Trophoblast cell (in vitro differentiated cells and primary cell): Measurements from ENCODE around the gene BIRC7.
A peak's percentile ranks its signal among the peaks of the same experiment; 100 is the strongest.

ENCODE experiments used
- DNase-seq, 2 donors: peaks; one replicate each; pipeline ENCODE4 v3.0.0-alpha.2; 2016
- H2AFZ ChIP-seq: 2 replicates; pipeline ENCODE4 v1.6.1; 2013; ENCODE audit warnings: low read length, moderate library complexity, mild to moderate bottlenecking; ENCODE audit not compliant: insufficient read depth, poor library complexity
- H2AK5ac ChIP-seq: 2 replicates; pipeline ENCODE4 v1.6.1; 2013; ENCODE audit warnings: mild to moderate bottlenecking, low read length
- H2BK120ac ChIP-seq: 2 replicates; pipeline ENCODE4 v1.6.1; 2013; ENCODE audit warnings: low read length, mild to moderate bottlenecking, moderate library complexity; ENCODE audit not compliant: insufficient read depth, poor library complexity
- H2BK12ac ChIP-seq: 2 replicates; pipeline ENCODE4 v1.6.1; 2013; ENCODE audit warnings: mild to moderate bottlenecking, low read length, moderate library complexity
- H2BK5ac ChIP-seq: 2 replicates; pipeline ENCODE4 v1.6.1; 2013; ENCODE audit warnings: low read length, low read depth, moderate library complexity, mild to moderate bottlenecking; ENCODE audit not compliant: poor library complexity
- H3K14ac ChIP-seq: 2 replicates; pipeline ENCODE4 v1.6.1; 2013; ENCODE audit warnings: mild to moderate bottlenecking, low read length
- H3K18ac ChIP-seq: 2 replicates; pipeline ENCODE4 v1.6.1; 2013; ENCODE audit warnings: mild to moderate bottlenecking, low read length
- H3K23ac ChIP-seq: 2 replicates; pipeline ENCODE4 v1.6.1; 2013; ENCODE audit warnings: low read length
- H3K27ac ChIP-seq: 2 replicates; pipeline ENCODE4 v1.5.1; 2013; ENCODE audit warnings: low read depth, mild to moderate bottlenecking, inconsistent platforms, low read length, moderate library complexity
- H3K27me3 ChIP-seq: 2 replicates; pipeline ENCODE4 v1.6.1; 2013; ENCODE audit warnings: inconsistent platforms, mild to moderate bottlenecking, low read length, moderate library complexity; ENCODE audit not compliant: insufficient read depth
- H3K36me3 ChIP-seq, 2 experiments: 1 replicate in 1 of 2; 2 replicates in 1 of 2; pipeline ENCODE4 v1.6.1; 2013; ENCODE audit warnings: low read length in 2 of 2, mild to moderate bottlenecking in 2 of 2, moderate library complexity in 1 of 2; ENCODE audit not compliant: insufficient read depth in 2 of 2, control insufficient read depth in 1 of 2
- H3K4ac ChIP-seq: 2 replicates; pipeline ENCODE4 v1.6.1; 2013; ENCODE audit warnings: low read depth, mild to moderate bottlenecking, low read length, moderate library complexity
- H3K4me1 ChIP-seq, 2 experiments: 1 replicate in 1 of 2; 2 replicates in 1 of 2; pipeline ENCODE4 v1.6.1; 2013; ENCODE audit warnings: low read length in 2 of 2, mild to moderate bottlenecking in 2 of 2, moderate library complexity in 1 of 2; ENCODE audit not compliant: insufficient read depth in 2 of 2, control insufficient read depth in 1 of 2
- H3K4me2 ChIP-seq: 2 replicates; pipeline ENCODE4 v1.6.1; 2013; ENCODE audit warnings: inconsistent platforms, mild to moderate bottlenecking, low read length, moderate library complexity
- H3K4me3 ChIP-seq: 2 replicates; pipeline ENCODE4 v1.5.1; 2013; ENCODE audit warnings: mild to moderate bottlenecking, low read depth, low read length, inconsistent platforms
- H3K79me1 ChIP-seq: one replicate; pipeline ENCODE4 v1.6.1; 2013; ENCODE audit warnings: low read length
- H3K79me2 ChIP-seq: 2 replicates; pipeline ENCODE4 v1.6.1; 2013; ENCODE audit warnings: low read length, mild to moderate bottlenecking; ENCODE audit not compliant: control insufficient read depth, insufficient read depth, poor library complexity
- H3K9ac ChIP-seq: 2 replicates; pipeline ENCODE4 v1.6.1; 2013; ENCODE audit warnings: mild to moderate bottlenecking, low read length
- H3K9me3 ChIP-seq: 2 replicates; pipeline ENCODE4 v1.6.1; 2013; ENCODE audit warnings: low read depth, mild to moderate bottlenecking, control low read depth, inconsistent platforms, low read length; ENCODE audit not compliant: insufficient read depth
- H4K12ac ChIP-seq: 2 replicates; pipeline ENCODE4 v1.6.1; 2013; ENCODE audit warnings: low read depth, mild to moderate bottlenecking, low read length, moderate library complexity
- H4K8ac ChIP-seq: 2 replicates; pipeline ENCODE4 v1.6.1; 2013; ENCODE audit warnings: low read depth, mild to moderate bottlenecking, low read length, moderate library complexity
- H4K91ac ChIP-seq: one replicate; pipeline ENCODE4 v1.6.1; 2013; ENCODE audit warnings: low read depth, mild to moderate bottlenecking, low read length, moderate library complexity
- WGBS: extraction: QIAGEN DNeasy Blood & Tissue Kit; methylation state at CpG from one replicate; pipeline ENCODE4 v1.1.7; 2013; ENCODE audit warnings: missing lambda C conversion rate; ENCODE audit not compliant: insufficient read length, insufficient coverage; ENCODE audit errors: extremely low coverage; 5-methylcytosine and 5-hydroxymethylcytosine counted together

BIRC7 gene

DNA sequence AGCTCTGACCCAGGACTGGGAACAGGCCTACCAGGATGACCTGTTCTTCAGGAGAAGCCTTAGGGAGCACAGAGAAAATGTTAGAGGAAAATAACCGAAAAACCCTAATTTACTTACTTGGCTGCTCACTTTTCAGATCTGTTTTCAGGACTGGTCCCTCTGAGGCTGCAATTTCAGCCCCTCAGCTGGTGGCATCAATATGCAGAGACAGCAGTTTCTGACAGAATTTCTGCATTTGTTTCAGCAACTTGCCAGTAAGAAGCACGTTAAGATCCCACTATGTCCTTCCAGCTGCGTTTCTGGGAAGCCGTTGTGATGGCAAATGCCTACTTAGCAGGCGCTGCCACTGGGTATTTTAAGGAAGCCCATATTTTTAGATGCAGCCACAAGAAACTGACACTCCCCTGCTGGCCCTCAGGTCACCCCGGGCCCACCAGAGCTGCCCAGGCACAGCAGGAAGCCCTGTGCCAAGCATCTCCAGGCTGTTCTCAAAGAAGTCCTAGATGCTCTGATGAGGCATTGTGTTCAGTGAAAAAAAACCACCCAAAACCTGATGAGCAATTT, 27.3 kb upstream of the BIRC7 start:
- no peak overlapping the region for H2AK5ac ChIP-seq
- H3K18ac ChIP-seq, result no peak overlapping the region
- H3K4me3 ChIP-seq, result no peak overlapping the region
- DNase-seq, result no peak
- no peaks in the 10 kb centered on the region for H3K27me3 ChIP-seq
- no peak overlapping the region for H2BK12ac ChIP-seq
- H2AFZ ChIP-seq, result no peak overlapping the region
- no peak overlapping the region for H3K14ac ChIP-seq
- peaks cover 2% of the 10 kb centered on the region for H3K79me1 ChIP-seq
- no peak overlapping the region for H4K91ac ChIP-seq
- H3K36me3 ChIP-seq, result peaks cover 83 to 84% of the 10 kb centered on the region in 2 experiments
- H4K12ac ChIP-seq, result no peak overlapping the region
- H3K79me2 ChIP-seq, result peaks cover 53% of the 10 kb centered on the region
- peaks cover 17 to 19% of the 10 kb centered on the region in 2 experiments for H3K4me1 ChIP-seq
- no peak overlapping the region for H3K4me2 ChIP-seq
- H2BK120ac ChIP-seq, result no peak overlapping the region
- no peaks in the 10 kb centered on the region for H3K9me3 ChIP-seq
- no peak overlapping the region for H3K27ac ChIP-seq
- no peak overlapping the region for H3K23ac ChIP-seq
- no peak overlapping the region for H2BK5ac ChIP-seq
- peak overlapping the region; percentile 57 for H3K4ac ChIP-seq
- no peak overlapping the region for H4K8ac ChIP-seq
- no CpG with 5 or more reads among the region's 6 CpGs for WGBS
- no peak overlapping the region for H3K9ac ChIP-seq

- Histone ChIP-seq H2AK5ac (no peak overlapping the region), H3K79me1 (peaks cover 10% of the 10 kb centered on the region), H3K9ac (no peak overlapping the region), H3K4me2 (no peak overlapping the region), H3K4me3 (no peak overlapping the region), H4K8ac (no peak overlapping the region), H2AFZ (no peak overlapping the region), H3K14ac (no peak overlapping the region), H3K18ac (no peak overlapping the region), H3K23ac (no peak overlapping the region), H2BK120ac (no peak overlapping the region), H3K27ac (no peak overlapping the region), H3K27me3 (no peaks in the 10 kb centered on the region), H4K12ac (no peak overlapping the region), H2BK5ac (no peak overlapping the region), H2BK12ac (no peak overlapping the region), H3K9me3 (no peaks in the 10 kb centered on the region), H4K91ac (no peak overlapping the region), H3K4me1 (peaks cover 18 to 25% of the 10 kb centered on the region in 2 experiments), H3K4ac (peak overlapping the region; percentile 9), H3K79me2 (peaks cover 56% of the 10 kb centered on the region), H3K36me3 (peaks cover 67 to 76% of the 10 kb centered on the region in 2 experiments)
- DNase-seq, result no peak
- WGBS, result no CpG with 5 or more reads among the region's 11 CpGs
Measured at GRCh38 chr20:63210011-63210605, 25.6 kb upstream of the BIRC7 start.

DNA sequence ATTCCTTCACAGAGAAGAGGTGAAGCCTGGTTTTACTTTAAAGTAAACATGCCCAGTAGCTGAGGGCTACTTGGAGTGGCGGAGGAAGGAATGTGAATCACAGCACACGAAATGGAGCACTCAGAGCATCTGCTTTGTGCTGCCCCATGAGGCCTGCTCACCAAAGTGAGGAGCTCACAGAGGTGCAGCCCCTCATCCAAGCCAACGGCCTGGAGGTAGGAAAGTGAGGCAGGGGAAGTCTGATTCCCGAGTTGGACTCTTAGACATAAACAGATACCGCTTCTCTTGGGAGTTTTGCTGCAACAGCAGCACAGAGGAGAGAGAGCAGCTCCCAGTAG, 23.3 kb upstream of the BIRC7 start:
- H3K9me3 ChIP-seq, result no peaks in the 10 kb centered on the region
- H2AFZ ChIP-seq, result no peak overlapping the region
- no CpG with 5 or more reads among the region's 5 CpGs for WGBS

DNA sequence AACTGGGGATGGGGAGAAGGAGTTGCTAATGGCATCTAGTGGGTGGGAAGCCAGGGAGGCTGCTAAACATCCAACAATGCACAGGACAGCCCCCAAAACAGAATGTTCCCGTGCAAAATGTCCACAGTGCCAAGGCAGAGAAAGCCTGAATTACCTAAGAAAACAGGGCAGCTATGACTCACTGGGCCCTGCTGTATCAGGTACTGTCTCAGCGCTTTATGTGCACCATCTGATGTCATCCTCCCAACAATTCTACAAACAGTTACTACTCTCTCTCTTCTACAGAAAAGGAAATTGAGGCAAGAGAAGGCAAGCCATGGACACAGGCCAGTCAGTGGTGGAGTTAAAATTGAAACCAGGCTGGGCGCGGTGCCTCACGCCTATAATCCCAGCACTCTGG, 22.9 kb upstream of the BIRC7 start:
- Histone ChIP-seq H3K79me1 (peaks cover 21% of the 10 kb centered on the region), H3K27me3 (no peaks in the 10 kb centered on the region), H3K4me3 (no peak overlapping the region), H2AK5ac (no peak overlapping the region), H4K12ac (no peak overlapping the region), H3K4me1 (peaks cover 25 to 36% of the 10 kb centered on the region in 2 experiments), H4K8ac (no peak overlapping the region), H3K18ac (no peak overlapping the region), H3K9me3 (no peaks in the 10 kb centered on the region), H3K4me2 (peak overlapping the region; percentile 48), H3K79me2 (peaks cover 49% of the 10 kb centered on the region), H2BK120ac (no peak overlapping the region), H2BK12ac (no peak overlapping the region), H3K27ac (no peak overlapping the region), H3K4ac (peak overlapping the region; percentile 66), H3K9ac (no peak overlapping the region), H3K36me3 (peaks cover 45 to 55% of the 10 kb centered on the region in 2 experiments), H3K14ac (no peak overlapping the region), H4K91ac (no peak overlapping the region), H2BK5ac (no peak overlapping the region), H3K23ac (no peak overlapping the region), H2AFZ (no peak overlapping the region)
- no peak for DNase-seq
- WGBS, result no CpG with 5 or more reads among the region's 5 CpGs

More for the DNA sequence above, 23.3 kb upstream of the BIRC7 start:
- Histone ChIP-seq H3K79me2 (peaks cover 51% of the 10 kb centered on the region), H4K91ac (no peak overlapping the region), H3K18ac (no peak overlapping the region), H3K4me2 (peak overlapping the region; percentile 48), H3K14ac (no peak overlapping the region), H3K9ac (no peak overlapping the region), H2BK5ac (no peak overlapping the region), H4K8ac (no peak overlapping the region), H3K79me1 (peaks cover 21% of the 10 kb centered on the region), H4K12ac (no peak overlapping the region), H3K4me1 (peaks cover 25 to 36% of the 10 kb centered on the region in 2 experiments), H2AK5ac (no peak overlapping the region), H2BK12ac (no peak overlapping the region), H3K27me3 (no peaks in the 10 kb centered on the region), H2BK120ac (no peak overlapping the region), H3K4me3 (no peak overlapping the region), H3K4ac (peak overlapping the region; percentile 66), H3K23ac (no peak overlapping the region), H3K36me3 (peaks cover 49 to 59% of the 10 kb centered on the region in 2 experiments), H3K27ac (no peak overlapping the region)
- DNase-seq, result no peak
